CD4-positive, alpha-beta T cell treated with Interleukin-17A for 1 hour (primary cell): ENCODE measurements around the gene FAM163B.

Experiments
- DNase-seq: peaks from one replicate; pipeline ENCODE4 v3.0.0-alpha.2; 2020

The FAM163B gene

GRCh38 chr9:133595910-133596309 lies 13.3 kb downstream of the FAM163B start:
- no peak for DNase-seq

- DNase-seq = no peak
Observed at GRCh38 chr9:133594310-133594709, 14.9 kb downstream of the FAM163B start.

GRCh38 chr9:133593587-133594253 lies 15.5 kb downstream of the FAM163B start:
- DNase-seq = no peak

GRCh38 chr9:133592731-133593409 lies 16.3 kb downstream of the FAM163B start:
- peak; percentile 24 for DNase-seq

GRCh38 chr9:133591985-133592384 lies 17.2 kb downstream of the FAM163B start:
- no peak for DNase-seq

GRCh38 chr9:133591116-133591910 lies 17.9 kb downstream of the FAM163B start:
- DNase-seq = no peak

- DNase-seq = no peak
Observed at GRCh38 chr9:133590231-133590855, 18.8 kb downstream of the FAM163B start.

GRCh38 chr9:133589454-133590227 lies 19.5 kb downstream of the FAM163B start:
- peak; percentile 45 for DNase-seq

GRCh38 chr9:133587466-133587865 lies 21.7 kb downstream of the FAM163B start:
- no peak for DNase-seq

GRCh38 chr9:133587051-133587450 lies 22.1 kb downstream of the FAM163B start:
- no peak for DNase-seq

GRCh38 chr9:133585481-133586351 lies 23.5 kb downstream of the FAM163B start:
- DNase-seq = no peak

GRCh38 chr9:133584559-133585476 lies 24.4 kb downstream of the FAM163B start:
- no peak for DNase-seq

- DNase-seq = no peak
Observed at GRCh38 chr9:133584167-133584558, 25.0 kb downstream of the FAM163B start.

GRCh38 chr9:133583586-133583985 lies 25.6 kb downstream of the FAM163B start:
- DNase-seq = no peak

- DNase-seq = no peak
Observed at GRCh38 chr9:133583111-133583510, 26.1 kb downstream of the FAM163B start.

GRCh38 chr9:133582501-133583045 lies 26.6 kb downstream of the FAM163B start:
- no peak for DNase-seq

GRCh38 chr9:133581513-133582343 lies 27.5 kb downstream of the FAM163B start:
- no peak for DNase-seq

GRCh38 chr9:133581011-133581410 lies 28.2 kb downstream of the FAM163B start:
- DNase-seq = no peak

- DNase-seq = no peak
Observed at GRCh38 chr9:133580419-133580738, 28.8 kb downstream of the FAM163B start.
